ENCODE measurements around the gene COL25A1. TPM values are rescaled to one million over a fixed set of nuclear protein-coding genes. Genes with fewer than 3 reads are reported as not detected.

Gene COL25A1
- total RNA-seq, 1 donor from 2014 or later, result 0.75 TPM

- peaks cover 36% of the 10 kb centered on the region for H3K27me3 ChIP-seq
Measured at GRCh38 chr4:108762559-108763225, 539.8 kb downstream of the COL25A1 start, which contains the start of gene ETNPPL. Gene ETNPPL (minus strand): TSS chr4:108763053. CDS start chr4:108762898, 155 bp downstream.

More at GRCh38 chr4:108762559-108763225, 539.8 kb downstream of the COL25A1 start, which contains the start of gene ETNPPL:
- Histone ChIP-seq H3K27ac (no peak within 1 kb of the TSS), H3K36me3 (no peaks in the 10 kb centered on the region), H3K4me3 (peak within 1 kb of the TSS; percentile 45), H3K4me1 (peaks cover 4% of the 10 kb centered on the region), H3K9me3 (no peaks in the 10 kb centered on the region)
- peak; percentile 61 for ATAC-seq
- TF ChIP-seq CTCF (IDR thresholded peaks at IDR 0.05), result no peak
- intact Hi-C loops (cut with DNase I), result no loop called here
- DNase-seq, result peak; percentile 65

Other genes with a start within 250 kb of the COL25A1 start
- gene SEC24B, start 131.2 kb upstream of the COL25A1 start, total RNA-seq, result 34.6 TPM